Measurements from ENCODE around the gene TTC31.
A peak's percentile ranks its signal among the peaks of the same experiment; 100 is the strongest.

TTC31 gene

GRCh38 chr2:74526649-74527230 is 43.9 kb downstream of the TTC31 start:
- no peak for DNase-seq (ENCODE audit: low read depth)

- DNase-seq (ENCODE audit: low read depth), result no peak
Observed at GRCh38 chr2:74527741-74528140, 44.9 kb downstream of the TTC31 start.

GRCh38 chr2:74528600-74529356 is 45.9 kb downstream of the TTC31 start:
- DNase-seq (ENCODE audit: low read depth), result no peak

GRCh38 chr2:74529357-74530238 is 46.7 kb downstream of the TTC31 start, which contains the start of the genes AUP1 and HTRA2:
AUP1 (minus strand) TSS chr2:74529706; CDS start chr2:74529629, 77 bp downstream.
HTRA2 (plus strand) TSS chr2:74529933; CDS start chr2:74530007, 74 bp downstream.
- peak; percentile 99 for DNase-seq (ENCODE audit: low read depth)

- peak; percentile 48 for DNase-seq (ENCODE audit: low read depth)
Observed at GRCh38 chr2:74530239-74531187, 47.6 kb downstream of the TTC31 start.

- no peak for DNase-seq (ENCODE audit: low read depth)
Observed at GRCh38 chr2:74531666-74532065, 48.8 kb downstream of the TTC31 start.

- peak; percentile 47 for DNase-seq (ENCODE audit: low read depth)
Observed at GRCh38 chr2:74532222-74532621, 49.3 kb downstream of the TTC31 start.

- no peak for DNase-seq (ENCODE audit: low read depth)
Observed at GRCh38 chr2:74533464-74533863, 50.6 kb downstream of the TTC31 start.

- no peak for DNase-seq (ENCODE audit: low read depth)
Observed at GRCh38 chr2:74534411-74534810, 51.5 kb downstream of the TTC31 start.

GRCh38 chr2:74535440-74535965 is 52.6 kb downstream of the TTC31 start:
- DNase-seq (ENCODE audit: low read depth), result no peak

- DNase-seq (ENCODE audit: low read depth), result no peak
Observed at GRCh38 chr2:74536166-74536950, 53.5 kb downstream of the TTC31 start.

GRCh38 chr2:74537140-74537539 is 54.3 kb downstream of the TTC31 start:
- DNase-seq (ENCODE audit: low read depth), result no peak

- DNase-seq (ENCODE audit: low read depth), result no peak
Observed at GRCh38 chr2:74538881-74539339, 56.0 kb downstream of the TTC31 start.

GRCh38 chr2:74540291-74540690 is 57.4 kb downstream of the TTC31 start:
- peak; percentile 34 for DNase-seq (ENCODE audit: low read depth)

- DNase-seq (ENCODE audit: low read depth), result no peak
Observed at GRCh38 chr2:74542978-74543377, 60.1 kb downstream of the TTC31 start.

Data from fibroblast of gingiva (primary cell).